Dedifferentiated amniotic fluid mesenchymal stem cell (primary cell): Measurements from ENCODE around the gene IL3RA.
"Not testable (repeated sequence)": the region's sequence is repeated elsewhere in the genome, so short reads cannot be mapped to it uniquely, and the experiment has no call there.

ENCODE experiments used
- DNase-seq: peaks from one replicate; pipeline ENCODE4 v3.0.0-alpha.2; 2016; ENCODE audit errors: extremely low spot score

Gene IL3RA

GRCh38 chrX:1398431-1399340 lies 62.1 kb downstream of the IL3RA start:
- DNase-seq = no peak

DNA sequence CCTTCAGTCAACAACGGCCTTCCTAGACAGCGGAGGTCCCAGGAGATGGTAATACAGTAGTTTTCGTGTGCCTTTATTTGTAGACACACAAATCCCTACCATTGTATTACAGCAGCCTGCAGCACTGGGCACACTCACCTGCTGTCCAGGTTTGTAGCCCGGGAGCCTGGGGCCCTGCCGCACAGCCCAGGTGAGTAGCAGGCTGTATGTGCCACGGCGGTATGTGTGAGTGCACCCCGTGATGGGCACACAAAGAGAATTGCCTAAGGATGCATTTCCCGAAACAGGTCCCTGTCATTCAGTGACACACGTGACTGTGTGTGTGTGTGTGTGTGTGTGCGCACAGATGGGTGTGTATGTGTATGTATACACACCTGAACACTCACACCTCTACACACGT lies 63.5 kb downstream of the IL3RA start:
- DNase-seq = no peak

- DNase-seq = no peak
Measured at GRCh38 chrX:1400742-1401471, 64.3 kb downstream of the IL3RA start.

DNA sequence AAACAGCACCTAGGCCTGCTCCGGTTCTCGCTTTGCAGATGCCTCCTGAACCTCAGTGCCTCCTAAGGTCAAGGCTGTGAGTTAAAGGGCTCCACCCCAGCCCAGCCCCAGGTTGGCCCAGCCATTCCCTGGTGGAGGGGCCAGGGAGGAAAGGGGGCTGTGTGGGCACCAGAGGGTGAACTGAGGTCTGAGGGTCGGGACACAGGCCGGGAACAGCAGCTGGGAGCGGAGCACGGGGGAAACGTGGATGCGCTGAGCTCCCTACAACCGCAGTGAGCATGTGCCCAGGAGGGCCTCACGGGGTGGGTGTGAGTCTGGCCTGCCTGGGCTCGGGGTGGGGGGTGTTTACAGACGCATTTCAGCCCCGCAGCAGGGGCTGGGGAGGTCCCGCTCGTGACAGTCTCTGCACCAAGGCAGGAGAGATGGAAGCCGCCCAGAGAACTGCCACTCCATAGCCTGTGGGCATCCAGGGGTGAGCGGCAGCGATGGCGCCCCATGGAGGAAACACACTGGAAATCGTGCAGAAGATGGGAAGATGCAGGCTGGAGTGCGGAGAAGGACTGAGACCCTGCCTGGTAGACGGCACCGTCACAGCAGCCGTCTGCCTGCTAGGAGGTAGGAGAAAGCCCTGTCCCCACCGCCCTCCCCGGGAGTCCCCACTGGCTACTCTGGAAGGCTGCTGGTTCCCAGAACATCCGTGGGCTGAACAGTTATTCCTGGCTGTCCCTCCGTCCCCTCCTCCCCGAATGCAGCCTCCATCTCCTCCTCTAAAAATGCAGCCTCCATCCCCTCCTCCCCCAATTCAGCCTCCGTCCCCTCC lies 65.2 kb downstream of the IL3RA start:
- no peak for DNase-seq

DNA sequence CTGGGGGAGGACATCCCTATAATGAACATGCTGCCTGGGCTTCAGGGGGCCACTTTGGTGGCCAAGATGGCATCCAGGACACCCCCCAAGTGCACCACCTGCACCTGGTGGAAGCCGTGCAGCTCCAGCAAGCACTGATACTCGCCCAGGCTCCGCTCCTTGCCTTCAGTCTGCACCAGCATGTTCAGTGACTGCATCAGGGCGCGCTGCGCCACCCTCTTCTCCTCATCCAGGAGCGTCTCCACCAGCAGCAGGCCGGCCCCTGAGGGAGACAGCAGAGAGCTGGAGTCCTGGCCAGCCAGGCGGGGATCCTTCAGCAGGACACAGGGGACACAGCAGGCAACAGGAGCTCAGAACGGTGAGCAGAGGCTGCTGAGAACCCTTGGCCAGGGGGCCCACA lies 66.6 kb downstream of the IL3RA start:
- no peak for DNase-seq

DNA sequence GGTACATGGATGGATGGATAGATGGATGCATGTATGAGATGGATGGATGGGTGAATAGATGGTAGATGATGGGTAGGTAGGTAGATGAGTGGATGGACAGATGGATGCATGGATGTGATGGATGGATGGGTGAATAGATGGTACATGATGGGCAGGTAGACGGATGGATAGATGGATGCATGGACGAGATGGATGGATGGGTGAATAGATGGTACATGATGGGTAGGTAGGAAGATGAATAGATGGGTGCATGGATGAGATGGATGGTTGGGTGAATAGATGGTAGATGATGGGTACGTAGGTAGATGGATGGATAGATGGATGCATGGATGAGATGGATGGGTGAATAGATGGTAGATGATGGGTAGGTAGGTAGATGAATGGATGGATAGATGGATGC lies 67.3 kb downstream of the IL3RA start:
- not testable (repeated sequence) for DNase-seq

- DNase-seq = not testable (repeated sequence)
Measured at GRCh38 chrX:1405769-1406168, 69.2 kb downstream of the IL3RA start.

DNA sequence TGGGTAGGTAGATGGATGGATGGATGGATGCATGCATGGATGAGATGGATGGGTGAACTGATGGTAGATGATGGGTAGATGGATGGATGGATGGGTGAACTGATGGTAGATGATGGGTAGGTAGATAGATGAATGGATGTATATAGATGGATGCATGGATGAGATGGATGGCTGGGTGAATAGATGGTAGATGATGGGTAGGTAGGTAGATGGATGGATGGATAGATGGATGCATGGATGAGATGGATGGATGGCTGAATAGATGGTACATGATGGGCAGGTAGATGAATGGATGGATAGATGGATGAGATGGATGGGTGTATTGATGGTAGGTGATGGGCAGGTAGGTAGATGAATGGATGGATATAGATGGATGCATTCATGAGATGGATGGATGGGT lies 70.5 kb downstream of the IL3RA start:
- no peak for DNase-seq

GRCh38 chrX:1411326-1411725 lies 74.7 kb downstream of the IL3RA start:
- DNase-seq = no peak

- DNase-seq = no peak
Measured at GRCh38 chrX:1412551-1413161, 76.1 kb downstream of the IL3RA start.

DNA sequence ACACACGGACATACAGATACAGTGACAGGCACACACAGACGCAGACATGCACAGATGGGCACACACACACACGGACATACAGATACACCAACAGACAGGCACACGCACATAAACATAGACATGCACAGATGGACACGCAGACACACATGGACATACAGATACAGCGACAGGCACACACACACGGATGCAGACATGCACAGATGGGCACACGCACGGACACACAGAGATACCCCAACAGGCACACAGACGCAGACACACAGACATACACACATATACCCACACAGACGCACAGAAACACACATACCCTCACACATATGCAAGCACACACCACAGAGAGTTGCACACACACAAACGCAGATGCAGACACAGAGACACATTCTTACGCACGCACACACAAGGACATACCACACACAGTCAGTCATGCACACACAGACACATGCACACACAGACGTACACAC lies 79.8 kb downstream of the IL3RA start:
- no peak for DNase-seq

- no peak for DNase-seq
Measured at GRCh38 chrX:1416965-1417760, 80.6 kb downstream of the IL3RA start.

DNA sequence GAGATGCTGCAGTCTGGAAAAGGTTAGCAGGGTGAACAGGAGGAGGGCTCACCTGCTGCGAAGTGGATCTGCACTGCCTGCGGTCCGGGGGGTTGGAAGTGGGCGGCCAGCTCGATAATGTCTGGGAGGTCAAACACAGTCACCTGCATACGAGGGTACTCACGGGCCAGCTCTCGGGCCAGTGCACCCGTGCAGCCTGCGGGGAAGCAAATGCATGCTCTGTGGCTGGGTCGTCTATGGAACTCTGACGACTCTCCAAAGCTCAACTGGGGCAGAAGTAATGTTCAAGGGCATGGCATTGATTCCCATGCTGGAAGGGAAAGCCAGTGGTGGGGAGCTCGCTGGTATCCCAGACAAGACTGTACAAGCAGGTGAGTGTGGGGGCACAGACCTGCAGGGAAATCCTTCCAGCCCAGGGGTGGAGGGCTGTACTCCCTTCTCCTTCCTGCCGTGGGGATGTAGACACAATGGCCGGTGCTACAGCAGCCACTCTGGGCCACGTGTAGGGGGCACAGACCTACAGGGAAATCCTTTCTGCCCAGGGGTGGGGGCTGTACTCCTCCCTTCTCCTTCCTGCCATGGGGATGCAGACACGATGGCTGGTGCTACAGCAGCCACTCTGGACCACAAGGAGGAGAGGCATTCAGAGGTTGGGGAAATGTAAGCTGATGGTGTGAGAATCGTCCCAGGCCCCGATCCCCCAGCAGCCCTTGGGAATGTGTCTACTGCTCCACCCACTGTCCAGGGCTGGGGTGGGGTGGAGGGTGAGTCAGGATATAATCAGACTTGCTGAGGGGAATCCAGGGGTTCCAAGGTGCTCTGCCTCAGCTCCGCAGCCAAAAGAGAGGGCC lies 81.6 kb downstream of the IL3RA start:
- DNase-seq = no peak

DNA sequence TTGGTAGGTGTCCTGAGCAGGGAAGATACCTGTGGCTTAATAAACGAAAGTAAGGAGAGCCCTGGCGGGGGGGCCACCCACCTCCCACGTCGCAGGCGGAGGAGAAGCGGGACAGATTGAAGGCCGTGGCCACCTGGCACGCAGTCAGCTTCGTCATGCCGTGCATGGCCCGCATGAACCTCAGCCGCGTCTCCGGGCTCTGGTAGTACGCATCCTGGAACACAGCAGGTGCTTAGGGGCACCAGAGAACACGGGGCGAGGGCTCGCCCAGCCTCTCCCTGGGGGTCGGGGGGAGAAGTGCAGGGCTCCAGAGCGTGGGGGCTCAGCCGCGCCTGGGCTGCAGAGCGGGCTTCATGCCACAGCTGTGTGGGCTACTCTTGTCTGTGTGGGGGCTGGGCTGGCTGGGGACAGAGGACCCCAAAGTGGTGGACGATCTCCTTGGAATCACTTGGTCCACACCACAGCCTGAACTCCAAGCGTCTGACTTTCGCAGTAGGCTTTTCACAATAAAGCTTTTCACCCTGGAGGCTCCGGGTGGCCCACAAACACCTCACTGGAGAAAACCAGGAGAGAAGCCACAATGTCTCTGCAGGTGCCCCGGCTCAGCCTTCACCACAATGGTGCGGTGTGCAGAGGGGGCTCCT lies 82.4 kb downstream of the IL3RA start:
- DNase-seq = no peak

- no peak for DNase-seq
Measured at GRCh38 chrX:1419545-1420355, 83.2 kb downstream of the IL3RA start.

GRCh38 chrX:1420371-1420770 lies 83.8 kb downstream of the IL3RA start:
- DNase-seq = no peak

GRCh38 chrX:1421433-1422134 lies 85.0 kb downstream of the IL3RA start:
- no peak for DNase-seq

DNA sequence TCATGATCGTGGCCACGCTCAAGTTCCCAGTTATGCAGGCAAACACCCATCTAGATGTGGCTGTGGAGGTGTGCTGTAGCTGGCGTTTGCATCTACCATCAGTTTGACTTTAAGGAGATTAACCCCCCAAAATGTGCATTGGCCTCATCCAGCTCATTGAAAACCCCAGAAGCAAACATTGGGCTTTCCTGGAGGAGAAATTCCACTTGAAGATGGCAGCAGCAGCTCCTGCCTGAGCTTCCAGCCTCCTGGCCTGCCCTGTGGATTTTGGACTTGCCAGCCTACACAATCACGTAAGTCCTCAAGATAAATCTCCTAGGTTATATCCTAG lies 85.5 kb downstream of the IL3RA start:
- DNase-seq = no peak
